Activated CD4-positive, alpha-beta memory T cell treated with anti-CD3 and anti-CD28 coated beads, Interleukin-2, amount 10 ng/mL, durations not matched to agents 7 days and 5 days (primary cell): Measurements from ENCODE around the gene SEH1L. TPM values are rescaled to one million over a fixed set of nuclear protein-coding genes. Genes with fewer than 3 reads are reported as not detected.
"Not testable (repeated sequence)": the region's sequence is repeated elsewhere in the genome, so short reads cannot be mapped to it uniquely, and the experiment has no call there.

ENCODE experiments used
- CTCF ChIA-PET: fragments of 350-600 bp; sonication (Branson Sonifier 250); formaldehyde crosslinking; loops from one replicate; lab custom pipeline; 2021; ENCODE audit warnings: antibody characterized with exemption, inconsistent platforms; lab: Charles Lee
- POLR2A ChIA-PET: fragments of 350-600 bp; sonication (Branson Sonifier 250); formaldehyde crosslinking; loops from one replicate; lab custom pipeline; 2021; ENCODE audit warnings: antibody characterized with exemption; lab: Charles Lee
- DNase-seq: peaks from one replicate; pipeline ENCODE4 v3.0.0-alpha.2; 2020
- H3K27ac Mint-ChIP-seq: one replicate; pipeline ENCODE4 v1.8.0; 2021; ENCODE audit warnings: mild to moderate bottlenecking, mixed read lengths
- H3K27me3 Mint-ChIP-seq: one replicate; pipeline ENCODE4 v1.8.0; 2021; ENCODE audit warnings: mixed read lengths
- H3K36me3 Mint-ChIP-seq: one replicate; pipeline ENCODE4 v1.8.0; 2021; ENCODE audit warnings: low read depth, mixed read lengths
- H3K4me1 Mint-ChIP-seq: one replicate; pipeline ENCODE4 v1.8.0; 2021; ENCODE audit warnings: mixed read lengths
- H3K4me3 Mint-ChIP-seq: one replicate; pipeline ENCODE4 v1.8.0; 2021; ENCODE audit warnings: mild to moderate bottlenecking, mixed read lengths
- H3K9me3 Mint-ChIP-seq: one replicate; pipeline ENCODE4 v1.8.0; 2021; ENCODE audit warnings: mixed read lengths
- total RNA-seq, 2 experiments: library from RNA; stranded (reverse); gene quantifications; one replicate each; pipeline ENCODE4 v1.2.3, GENCODE V29; 2021

SEH1L gene
- total RNA-seq, 2 experiments from 2014 or later: 36.3 to 41.6 TPM

DNA sequence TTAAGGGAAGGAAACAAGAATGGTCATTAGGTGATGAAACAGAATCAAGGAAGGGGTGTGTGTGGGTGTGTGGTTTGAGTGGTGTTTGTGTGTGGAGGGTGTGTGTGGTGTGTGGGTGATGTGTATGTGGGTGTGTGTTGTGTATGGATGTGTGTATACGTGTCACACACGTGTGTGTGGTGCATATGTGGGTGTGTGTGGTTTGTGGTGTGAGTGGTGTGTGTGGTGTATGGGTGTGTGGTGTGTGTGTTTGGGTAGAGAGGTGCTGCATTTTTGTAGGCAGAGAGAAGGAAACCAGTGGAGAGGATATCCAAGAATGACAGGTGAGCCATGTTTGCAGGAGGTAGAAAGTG, 42.3 kb downstream of the SEH1L start:
- Mint-ChIP-seq H3K4me3 (peak overlapping the region; percentile 98), H3K36me3 (peaks cover 33% of the 10 kb centered on the region), H3K27ac (peak overlapping the region; percentile 95), H3K9me3 (no peaks in the 10 kb centered on the region), H3K27me3 (no peaks in the 10 kb centered on the region), H3K4me1 (peaks cover 23% of the 10 kb centered on the region)
- POLR2A ChIA-PET: interaction anchor here (0.9 to 5.7 kb wide), 18 partner anchors 10 to 622 kb away, joined by 3 to 68 read pairs (median 8); partner anchors contain the start of genes CEP76, PSMG2, PTPN2 and SEH1L
- CTCF ChIA-PET: interaction anchor here (1.0 to 1.8 kb wide), 3 partner anchors 10 to 42 kb away, joined by 5 to 13 read pairs (median 5); partner anchors contain the start of gene SEH1L
- DNase-seq: peak; percentile 71

DNA sequence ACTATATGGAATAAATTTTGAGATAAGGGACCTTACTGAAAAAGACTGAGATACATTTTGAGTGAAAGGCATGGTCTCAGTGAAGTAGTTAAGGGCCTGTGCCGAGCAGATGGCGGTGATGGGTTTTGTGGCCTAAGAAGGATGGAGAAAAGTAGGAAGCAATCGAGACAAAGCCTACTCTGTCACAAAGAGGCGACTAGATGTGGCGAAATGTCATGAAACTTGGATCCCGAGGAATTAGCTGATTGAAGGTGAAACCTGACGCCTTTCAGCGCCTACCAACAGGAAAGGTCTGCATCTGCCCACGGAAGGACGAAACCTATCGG, 42.8 kb downstream of the SEH1L start:
- peaks cover 23% of the 10 kb centered on the region for H3K4me1 Mint-ChIP-seq
- no peaks in the 10 kb centered on the region for H3K9me3 Mint-ChIP-seq
- POLR2A ChIA-PET: interaction anchor here (0.7 to 5.7 kb wide), 41 partner anchors 8 to 624 kb away, joined by 3 to 68 read pairs (median 4); partner anchors contain the start of genes CEP76, PSMG2, PTPN2 and SEH1L
- CTCF ChIA-PET: interaction anchor here (1.0 to 1.8 kb wide), 4 partner anchors 10 to 107 kb away, joined by 3 to 13 read pairs (median 5); partner anchors contain the start of genes PTPN2 and SEH1L
- no peak for DNase-seq
- no peaks in the 10 kb centered on the region for H3K27me3 Mint-ChIP-seq
- H3K27ac Mint-ChIP-seq: peak overlapping the region; percentile 95
- peaks cover 30% of the 10 kb centered on the region for H3K36me3 Mint-ChIP-seq
- peak overlapping the region; percentile 98 for H3K4me3 Mint-ChIP-seq

DNA sequence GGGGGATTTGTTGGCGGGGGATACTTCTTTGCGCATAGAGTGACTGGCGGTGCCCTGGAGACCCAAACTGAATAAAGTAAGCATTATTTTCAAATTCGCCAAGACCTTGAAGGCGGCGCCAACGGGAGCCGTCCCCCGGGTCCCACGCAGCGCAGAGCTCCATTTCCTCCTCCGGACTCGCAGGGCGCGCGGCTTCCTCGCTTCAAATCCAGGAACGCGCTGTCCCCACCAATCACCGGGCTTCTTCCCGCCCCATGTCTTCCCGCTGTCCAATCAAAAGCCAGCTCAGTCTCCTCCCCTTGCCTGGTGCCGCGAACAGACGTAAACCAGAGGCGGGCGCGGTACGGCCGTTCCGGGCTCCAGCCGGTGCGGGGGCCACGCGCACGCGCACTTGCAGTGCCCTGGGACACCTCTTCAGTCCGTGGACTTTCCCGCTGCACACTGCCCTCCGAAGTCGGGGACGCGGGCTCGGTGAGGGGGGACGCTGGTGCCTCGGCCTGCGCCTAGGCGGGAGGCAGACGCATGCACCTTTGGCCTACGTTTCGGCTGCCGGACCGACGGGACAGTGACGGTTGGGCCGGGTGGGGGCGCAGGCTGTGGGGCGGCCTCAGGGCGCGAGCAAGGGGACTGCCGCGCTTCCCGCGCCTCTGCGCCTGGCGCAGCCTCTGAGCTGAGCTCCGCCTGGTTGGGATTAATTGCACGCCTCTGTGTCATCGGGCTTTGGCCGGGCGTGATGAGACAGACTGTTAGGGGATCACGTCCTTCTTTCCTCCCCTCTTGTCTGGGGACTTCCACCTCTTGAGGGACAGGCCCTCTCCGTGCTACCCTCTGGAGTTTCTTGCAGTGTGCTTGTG, 43.4 kb downstream of the SEH1L start, which contains the start of gene CEP192:
Gene CEP192, plus strand, starts transcription at position 396 of the 854 bp plus-strand sequence. CDS start 8,063 bp downstream, outside the sequence.
- Mint-ChIP-seq H3K27me3 (no peaks in the 10 kb centered on the region), H3K36me3 (peaks cover 30% of the 10 kb centered on the region), H3K4me1 (peaks cover 23% of the 10 kb centered on the region), H3K4me3 (peak within 1 kb of the TSS; percentile 98), H3K9me3 (no peaks in the 10 kb centered on the region), H3K27ac (peak within 1 kb of the TSS; percentile 95)
- peak; percentile 99 for DNase-seq
- CTCF ChIA-PET: interaction anchor here (1.0 to 1.8 kb wide), 4 partner anchors 9 to 107 kb away, joined by 3 to 13 read pairs (median 5); partner anchors contain the start of genes PTPN2 and SEH1L
- POLR2A ChIA-PET: interaction anchor here (0.7 to 5.7 kb wide), 46 partner anchors 8 to 624 kb away, joined by 3 to 68 read pairs (median 4); partner anchors contain the start of genes CEP76, PSMG2, PTPN2 and SEH1L

DNA sequence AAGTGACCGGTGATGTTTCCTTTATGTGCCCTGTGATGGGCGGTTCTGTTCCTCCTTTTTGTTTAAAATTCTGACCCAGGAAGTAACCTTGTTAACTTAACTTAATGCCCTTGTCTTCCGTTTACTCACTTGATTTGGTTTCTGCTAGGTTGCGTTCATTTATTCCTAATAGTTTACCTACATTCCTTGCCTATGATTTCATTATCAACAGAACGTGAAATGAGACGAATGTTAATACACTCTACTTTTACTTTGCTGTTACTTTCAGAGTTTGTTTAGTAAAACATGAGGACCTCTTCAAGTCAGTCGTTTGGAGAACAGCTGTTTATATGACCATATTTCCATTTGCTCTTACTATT, 44.0 kb downstream of the SEH1L start:
- ChIA-PET POLR2A (interaction anchor here (1.0 to 5.7 kb wide), 17 partner anchors 9 to 290 kb away, joined by 3 to 68 read pairs (median 10); partner anchors contain the start of genes CEP76, PSMG2, PTPN2 and SEH1L), CTCF (interaction anchor here (1.3 to 1.8 kb wide), 2 partner anchors 9 to 108 kb away, joined by 3 to 13 read pairs; partner anchors contain the start of gene PTPN2)
- Mint-ChIP-seq H3K4me1 (peaks cover 23% of the 10 kb centered on the region), H3K9me3 (no peaks in the 10 kb centered on the region), H3K36me3 (peaks cover 28% of the 10 kb centered on the region), H3K4me3 (peak overlapping the region; percentile 98), H3K27me3 (no peaks in the 10 kb centered on the region), H3K27ac (peak overlapping the region; percentile 95)
- DNase-seq: no peak

DNA sequence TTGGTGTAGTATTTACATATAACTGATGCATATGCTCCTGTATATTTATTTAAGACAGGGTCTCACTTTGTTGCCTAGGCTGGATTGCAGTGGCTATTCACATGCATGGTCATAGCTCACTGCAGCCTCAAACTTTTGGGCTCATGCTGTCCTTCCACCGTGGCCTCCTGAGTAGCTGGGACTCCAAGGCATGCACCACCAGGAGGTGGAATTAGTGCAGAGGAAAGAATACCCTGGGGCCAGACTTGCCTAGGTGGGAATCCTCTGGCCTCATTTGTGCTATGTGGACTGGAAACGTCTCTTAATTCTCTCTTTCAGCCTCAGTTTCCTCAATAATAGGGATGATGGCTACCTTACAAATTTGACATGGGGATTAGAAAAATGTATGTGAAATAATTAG, 45.6 kb downstream of the SEH1L start:
- Mint-ChIP-seq H3K9me3 (no peaks in the 10 kb centered on the region), H3K27ac (no peak overlapping the region), H3K36me3 (peaks cover 27% of the 10 kb centered on the region), H3K4me3 (no peak overlapping the region), H3K27me3 (no peaks in the 10 kb centered on the region), H3K4me1 (peaks cover 29% of the 10 kb centered on the region)
- no peak for DNase-seq
- ChIA-PET POLR2A (interaction anchor here (0.6 to 5.7 kb wide), 2 partner anchors 21 to 47 kb away, joined by 3 to 68 read pairs; partner anchors contain the start of gene SEH1L), CTCF (no interaction called here)

DNA sequence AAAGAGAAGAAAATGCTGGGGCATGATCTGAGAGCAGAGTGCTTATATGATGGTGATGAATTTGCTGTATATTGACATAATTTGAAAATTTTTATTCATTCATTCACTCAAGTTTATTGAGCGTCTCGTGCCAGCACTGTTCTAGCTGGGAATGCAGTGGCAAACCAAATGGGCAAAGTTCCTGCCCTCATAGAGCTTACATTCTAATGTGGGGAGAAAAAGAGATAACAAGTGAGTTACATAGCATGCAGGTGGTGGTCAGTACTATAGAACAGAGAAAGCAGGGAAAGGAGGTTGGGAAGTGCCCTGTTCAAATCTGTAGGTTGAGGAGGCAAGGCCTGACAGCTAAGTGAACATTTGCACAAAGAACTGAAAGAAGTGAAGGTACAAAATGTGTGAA, 47.6 kb downstream of the SEH1L start:
- no peak overlapping the region for H3K27ac Mint-ChIP-seq
- H3K4me1 Mint-ChIP-seq: peaks cover 29% of the 10 kb centered on the region
- DNase-seq: no peak
- ChIA-PET POLR2A (no interaction called here), CTCF (no interaction called here)
- H3K27me3 Mint-ChIP-seq: no peaks in the 10 kb centered on the region
- H3K4me3 Mint-ChIP-seq: no peak overlapping the region
- H3K9me3 Mint-ChIP-seq: no peaks in the 10 kb centered on the region
- peaks cover 34% of the 10 kb centered on the region for H3K36me3 Mint-ChIP-seq

DNA sequence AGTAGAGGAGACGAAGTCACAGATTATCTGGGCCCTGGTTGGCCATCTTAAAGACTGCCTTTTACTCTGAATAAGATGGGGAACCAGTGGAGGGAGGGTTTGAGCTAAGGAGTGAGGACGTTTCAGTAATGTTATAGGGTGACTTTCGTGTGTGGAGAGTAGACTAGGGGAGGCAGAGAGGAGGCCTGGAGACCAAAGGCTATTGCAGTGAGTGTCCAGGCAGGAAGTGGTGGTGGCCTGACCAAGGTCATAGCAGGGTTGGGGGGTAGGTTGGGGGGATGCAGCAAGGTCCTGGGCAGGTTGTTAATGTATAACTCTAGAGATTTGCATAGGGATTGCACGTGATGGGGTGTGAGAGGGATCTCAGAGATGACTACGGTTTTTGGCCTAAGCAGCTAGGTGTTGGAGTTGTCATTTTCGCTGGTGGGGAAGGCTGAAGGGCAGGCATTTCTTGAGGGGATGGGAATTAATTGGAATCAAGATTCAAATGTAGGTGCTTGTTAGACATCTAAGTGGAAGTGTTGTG, 48.2 kb downstream of the SEH1L start:
- Mint-ChIP-seq H3K4me1 (peaks cover 26% of the 10 kb centered on the region), H3K27ac (no peak overlapping the region), H3K4me3 (no peak overlapping the region), H3K9me3 (no peaks in the 10 kb centered on the region), H3K27me3 (no peaks in the 10 kb centered on the region), H3K36me3 (peaks cover 30% of the 10 kb centered on the region)
- no peak for DNase-seq
- ChIA-PET POLR2A (no interaction called here), CTCF (no interaction called here)

DNA sequence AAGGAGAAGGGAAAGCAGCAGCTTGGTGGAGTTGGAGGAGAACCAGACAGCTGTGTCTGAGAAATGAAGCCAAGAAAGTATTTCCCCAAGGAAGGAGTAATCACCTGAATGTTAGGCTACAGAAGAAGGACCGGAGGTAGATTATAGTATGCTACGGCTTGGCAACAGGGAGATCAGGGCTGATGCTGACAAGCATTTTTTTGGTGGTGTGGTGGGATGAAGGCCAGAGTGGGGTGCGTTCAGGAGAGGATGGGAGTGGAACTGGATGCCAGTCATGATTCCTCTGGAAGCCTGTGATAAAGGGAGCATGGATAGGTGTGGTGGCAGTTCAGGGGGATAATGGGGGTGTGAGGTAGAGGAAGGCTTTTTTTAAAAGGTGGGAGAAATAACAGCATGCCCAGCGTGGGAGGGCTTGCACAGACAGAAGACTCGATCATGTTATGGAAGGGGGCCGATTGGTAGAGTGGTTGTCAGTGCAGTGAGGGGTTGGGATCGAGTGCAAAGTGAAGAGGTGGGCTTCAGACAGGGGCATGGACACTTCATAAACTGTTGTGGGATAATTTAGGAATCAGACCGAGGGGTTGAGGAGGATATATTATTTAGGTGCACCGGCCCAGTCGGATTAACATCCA, 49.0 kb downstream of the SEH1L start:
- Mint-ChIP-seq H3K27me3 (no peaks in the 10 kb centered on the region), H3K4me3 (no peak overlapping the region), H3K4me1 (peaks cover 26% of the 10 kb centered on the region), H3K36me3 (peaks cover 26% of the 10 kb centered on the region), H3K9me3 (no peaks in the 10 kb centered on the region), H3K27ac (no peak overlapping the region)
- CTCF ChIA-PET: no interaction called here
- POLR2A ChIA-PET: no interaction called here
- no peak for DNase-seq

DNA sequence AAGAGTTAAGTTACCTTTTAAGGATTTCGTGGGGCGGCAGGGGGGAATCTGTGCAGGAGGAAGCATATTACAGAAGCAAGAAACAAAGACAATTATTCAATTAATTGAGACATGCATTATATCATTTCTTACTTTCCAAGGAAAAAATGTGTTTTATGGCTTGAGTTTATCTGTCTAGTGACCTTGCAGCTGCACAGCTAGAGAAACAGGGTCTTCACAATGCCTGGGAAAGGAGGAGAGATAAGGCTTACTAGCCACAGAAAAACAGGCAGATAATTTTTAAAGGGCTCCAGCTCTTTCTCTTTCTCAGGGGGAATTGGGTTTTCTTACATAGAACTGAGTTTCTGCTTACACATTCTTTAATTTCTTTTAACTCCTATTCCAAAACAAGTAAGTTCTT, 49.5 kb downstream of the SEH1L start:
- DNase-seq, H3K27ac Mint-ChIP-seq, CTCF ChIA-PET, H3K27me3 Mint-ChIP-seq, H3K9me3 Mint-ChIP-seq, H3K4me3 Mint-ChIP-seq: not testable (repeated sequence)
- Mint-ChIP-seq H3K4me1 (peaks cover 26% of the 10 kb centered on the region), H3K36me3 (peaks cover 20% of the 10 kb centered on the region)
- POLR2A ChIA-PET: interaction anchor here (1.2 kb wide), 1 partner anchor 49 kb away, joined by 5 read pairs; the partner anchor contains the start of gene SEH1L

DNA sequence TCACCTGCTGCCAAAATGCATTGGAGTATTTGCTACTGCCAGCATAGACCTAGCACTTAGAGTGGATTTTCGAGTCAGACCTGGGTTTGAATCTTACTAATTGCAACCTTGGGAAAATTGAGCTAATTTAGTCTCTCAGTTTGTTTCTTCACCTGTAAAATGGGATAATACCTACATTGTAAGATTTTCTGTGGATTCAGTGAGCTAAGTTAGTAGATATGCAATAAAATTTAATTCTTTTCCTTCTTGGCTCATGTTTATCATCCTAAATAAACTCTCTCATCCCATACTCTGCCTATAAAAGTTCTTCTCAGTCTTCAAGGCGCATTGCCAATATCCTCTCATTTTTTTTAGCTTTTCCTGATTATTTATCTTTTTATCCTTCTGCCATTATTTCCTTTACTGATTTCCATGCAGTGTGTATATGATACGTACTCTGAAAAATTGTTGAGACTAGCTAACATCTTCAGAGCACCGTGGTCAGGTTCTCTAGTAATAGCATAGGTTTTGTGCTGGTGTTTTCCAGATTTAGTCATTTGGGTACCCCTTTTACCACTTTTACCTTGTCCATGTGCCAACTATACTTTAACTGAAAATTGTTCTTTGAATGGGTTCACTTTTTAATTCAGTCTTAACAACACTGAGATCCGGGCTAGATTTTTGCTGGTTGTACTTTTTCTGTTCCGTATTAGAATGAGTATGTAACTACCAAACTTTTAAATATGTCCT, 50.7 kb downstream of the SEH1L start:
- POLR2A ChIA-PET: interaction anchor here (1.2 to 3.3 kb wide), 3 partner anchors 7 to 50 kb away, joined by 4 to 31 read pairs (median 5); partner anchors contain the start of genes CEP192 and SEH1L
- Mint-ChIP-seq H3K27me3 (no peaks in the 10 kb centered on the region), H3K27ac (peak overlapping the region; percentile 23), H3K4me1 (peaks cover 26% of the 10 kb centered on the region), H3K9me3 (no peaks in the 10 kb centered on the region), H3K4me3 (no peak overlapping the region), H3K36me3 (peaks cover 15% of the 10 kb centered on the region)
- DNase-seq: no peak
- CTCF ChIA-PET: interaction anchor here (0.8 kb wide), 1 partner anchor 160 kb away, joined by 3 read pairs; no protein-coding TSS in a partner anchor

DNA sequence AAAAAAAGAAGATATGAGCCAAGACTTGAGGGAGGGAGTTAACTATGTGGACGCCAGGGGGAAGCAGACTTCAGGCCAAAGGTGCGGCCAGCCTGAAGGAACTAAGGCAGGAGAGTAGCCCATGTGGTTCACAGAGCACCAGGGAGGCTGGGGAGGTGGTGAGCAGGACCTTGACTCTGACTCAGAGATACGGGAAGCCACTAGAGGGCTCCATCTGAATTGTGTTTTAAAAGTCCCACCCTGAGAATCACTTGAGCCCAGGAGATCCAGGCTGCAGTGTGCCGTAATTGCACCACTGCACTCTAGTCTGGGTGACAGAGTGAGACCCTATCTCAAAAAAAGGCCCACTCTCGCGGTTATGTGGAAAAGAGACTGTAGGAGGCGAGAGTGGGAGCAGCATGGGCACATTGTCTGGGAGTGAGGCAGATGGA, 55.7 kb downstream of the SEH1L start:
- peaks cover 29% of the 10 kb centered on the region for H3K4me1 Mint-ChIP-seq
- H3K9me3 Mint-ChIP-seq: no peaks in the 10 kb centered on the region
- peak; percentile 26 for DNase-seq
- H3K36me3 Mint-ChIP-seq: peaks cover 20% of the 10 kb centered on the region
- H3K27me3 Mint-ChIP-seq: no peaks in the 10 kb centered on the region
- no peak overlapping the region for H3K27ac Mint-ChIP-seq
- CTCF ChIA-PET: no interaction called here
- H3K4me3 Mint-ChIP-seq: no peak overlapping the region
- POLR2A ChIA-PET: interaction anchor here (2.6 kb wide), 1 partner anchor 12 kb away, joined by 14 read pairs; the partner anchor contains the start of gene CEP192

DNA sequence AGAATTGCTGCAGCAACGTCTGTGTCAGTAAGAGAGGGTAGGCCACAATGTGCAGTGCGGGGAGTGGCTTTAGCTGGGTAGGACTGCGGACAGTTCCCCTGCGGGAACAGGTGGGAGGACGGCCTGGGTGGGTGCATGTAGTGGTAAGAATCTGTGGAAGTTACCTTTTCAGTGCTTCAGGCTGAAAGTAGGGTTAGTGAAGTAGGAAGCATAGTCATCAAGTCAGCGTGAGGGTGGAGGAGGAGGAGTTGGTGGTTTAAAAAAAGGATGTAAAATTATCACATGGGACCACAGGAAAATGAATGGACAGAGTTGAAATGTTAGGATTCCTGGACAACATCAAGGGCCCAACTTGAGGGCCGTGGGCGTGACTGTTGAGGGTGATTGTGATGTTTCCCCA, 56.6 kb downstream of the SEH1L start:
- H3K27me3 Mint-ChIP-seq: no peaks in the 10 kb centered on the region
- no peak for DNase-seq
- H3K4me1 Mint-ChIP-seq: peaks cover 23% of the 10 kb centered on the region
- POLR2A ChIA-PET: interaction anchor here (2.6 kb wide), 1 partner anchor 13 kb away, joined by 14 read pairs; the partner anchor contains the start of gene CEP192
- no peaks in the 10 kb centered on the region for H3K9me3 Mint-ChIP-seq
- H3K27ac Mint-ChIP-seq: no peak overlapping the region
- no peak overlapping the region for H3K4me3 Mint-ChIP-seq
- CTCF ChIA-PET: interaction anchor here (1.4 kb wide), 1 partner anchor 277 kb away, joined by 3 read pairs; no protein-coding TSS in a partner anchor
- H3K36me3 Mint-ChIP-seq: peaks cover 26% of the 10 kb centered on the region
